NOMO-1 (cell line): ENCODE results near the gene PAXX.

Experiments used
- DNase-seq, 2 experiments: peaks; one replicate each; lab custom pipeline; 2025; ENCODE audit not compliant: unreplicated experiment in 2 of 2; lab: John Stamatoyannopoulos, UW

The PAXX gene

DNA sequence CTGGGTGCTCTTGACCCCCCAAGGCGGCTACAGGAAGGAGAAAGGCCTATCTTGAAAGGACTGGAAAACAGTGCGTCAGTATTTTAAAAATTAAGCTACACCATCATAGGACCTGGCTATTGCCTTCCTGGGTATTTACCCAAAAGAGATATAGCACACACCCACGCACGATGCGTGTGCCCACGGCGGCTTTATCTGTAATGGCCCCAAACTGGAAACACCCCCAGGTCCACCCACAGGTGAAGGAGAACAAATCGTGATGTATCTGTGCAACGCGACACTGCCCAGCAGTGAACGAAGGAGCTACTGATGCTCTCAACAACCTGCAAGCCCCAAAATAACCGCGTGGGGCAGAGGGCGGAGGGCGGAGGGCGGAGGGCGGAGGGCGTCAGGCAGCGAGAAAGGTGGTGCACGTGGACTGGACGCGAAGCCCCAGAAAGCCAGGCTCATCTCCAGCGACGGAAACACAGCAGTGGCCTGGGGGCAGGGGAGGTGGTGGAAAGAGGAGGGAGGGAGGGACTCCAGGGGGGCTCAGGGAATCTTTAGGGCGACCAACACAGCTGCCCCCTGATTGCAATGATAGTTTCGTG, 27.3 kb upstream of the PAXX start:
- no peak for DNase-seq

- DNase-seq: no peak
These were observed 26.3 kb upstream of the PAXX start for GRCh38 chr9:136965771-136966484.

- DNase-seq: no peak
These were observed 23.7 kb upstream of the PAXX start for GRCh38 chr9:136968333-136969127.

DNA sequence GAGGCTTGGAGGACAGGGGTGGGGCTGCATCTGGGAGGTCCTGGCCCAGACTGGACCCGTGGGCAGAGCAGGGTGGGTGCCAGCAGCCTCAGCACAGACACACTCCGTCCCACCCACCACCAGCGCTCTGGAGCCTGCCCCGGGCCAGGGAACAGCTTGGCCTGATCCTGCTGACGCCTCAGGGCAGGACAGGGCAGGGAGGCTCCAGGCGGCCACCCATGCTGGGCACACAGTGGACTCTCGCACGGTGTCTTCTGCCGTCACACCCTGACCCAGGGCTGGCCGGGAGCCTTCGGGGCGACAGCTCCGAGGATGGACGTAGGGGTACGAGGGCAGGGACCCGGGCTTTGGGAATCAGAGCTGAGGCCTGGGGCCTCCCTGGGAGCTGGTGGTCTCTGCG, 23.1 kb upstream of the PAXX start:
- DNase-seq: no peak

GRCh38 chr9:136969774-136970173, 22.4 kb upstream of the PAXX start:
- no peak for DNase-seq

DNA sequence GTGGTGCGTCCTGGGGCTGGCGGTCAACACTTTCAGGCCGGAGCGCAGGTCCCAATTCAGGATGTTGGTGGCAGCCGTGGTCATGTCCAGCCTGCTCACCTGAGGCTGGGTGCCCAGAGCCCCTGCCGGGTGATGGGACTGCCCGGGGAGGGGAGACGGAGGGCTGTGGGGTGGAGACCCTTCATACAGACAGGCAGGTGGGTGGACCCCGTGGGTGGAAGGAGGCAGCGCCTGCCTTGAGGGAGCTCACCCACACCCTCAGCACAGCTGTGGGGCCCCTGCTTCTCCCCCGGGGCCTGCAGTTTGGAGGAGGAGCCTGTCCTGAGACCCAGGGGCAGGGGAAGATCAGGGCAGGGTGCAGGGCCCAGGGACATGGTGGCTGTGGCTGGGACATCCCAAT, 21.9 kb upstream of the PAXX start:
- no peak for DNase-seq

- no peak for DNase-seq
These were observed 20.5 kb upstream of the PAXX start for GRCh38 chr9:136971746-136972145.

DNA sequence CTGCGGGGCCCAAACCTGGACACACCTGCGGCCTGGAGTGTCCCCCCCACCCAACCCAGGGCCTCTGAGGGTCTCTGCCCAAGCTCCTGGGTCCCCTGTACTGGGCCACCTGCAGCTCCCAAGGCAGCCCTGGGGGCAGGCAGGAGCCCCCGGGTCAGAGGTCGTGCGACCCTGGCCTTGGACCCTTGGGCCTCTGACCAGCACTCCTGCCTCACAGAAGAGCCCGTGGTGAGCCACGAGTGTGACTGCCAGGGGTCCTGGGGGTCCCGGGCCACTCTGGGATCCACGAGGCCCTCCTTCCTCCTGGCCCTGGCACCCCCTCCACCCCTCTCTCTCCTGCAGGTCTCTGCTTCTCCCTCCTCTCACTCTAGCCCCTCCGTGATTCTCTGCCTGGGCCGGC, 19.9 kb upstream of the PAXX start:
- DNase-seq: no peak

DNA sequence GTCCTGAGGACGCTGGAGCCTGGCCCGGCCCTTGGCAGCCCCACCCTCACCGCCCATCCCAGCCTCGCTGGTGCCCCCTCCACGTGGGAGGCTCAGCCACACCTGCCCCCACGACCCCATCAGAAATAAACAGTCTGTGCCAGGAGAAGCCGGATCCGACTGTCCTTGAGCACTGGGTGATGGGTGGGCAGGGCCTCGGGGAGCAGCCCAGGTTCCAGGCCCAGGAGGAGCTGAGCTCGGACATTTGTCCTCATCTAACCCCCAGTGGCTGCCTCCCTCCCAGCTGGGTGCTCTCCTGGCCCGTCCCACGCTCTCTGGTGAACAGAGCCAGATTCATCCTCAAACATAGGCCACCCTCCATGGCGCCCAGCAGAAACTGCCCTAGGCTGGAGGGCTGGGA, 19.5 kb upstream of the PAXX start:
- DNase-seq: no peak

GRCh38 chr9:136973618-136974617, 18.3 kb upstream of the PAXX start:
- no peak for DNase-seq

DNA sequence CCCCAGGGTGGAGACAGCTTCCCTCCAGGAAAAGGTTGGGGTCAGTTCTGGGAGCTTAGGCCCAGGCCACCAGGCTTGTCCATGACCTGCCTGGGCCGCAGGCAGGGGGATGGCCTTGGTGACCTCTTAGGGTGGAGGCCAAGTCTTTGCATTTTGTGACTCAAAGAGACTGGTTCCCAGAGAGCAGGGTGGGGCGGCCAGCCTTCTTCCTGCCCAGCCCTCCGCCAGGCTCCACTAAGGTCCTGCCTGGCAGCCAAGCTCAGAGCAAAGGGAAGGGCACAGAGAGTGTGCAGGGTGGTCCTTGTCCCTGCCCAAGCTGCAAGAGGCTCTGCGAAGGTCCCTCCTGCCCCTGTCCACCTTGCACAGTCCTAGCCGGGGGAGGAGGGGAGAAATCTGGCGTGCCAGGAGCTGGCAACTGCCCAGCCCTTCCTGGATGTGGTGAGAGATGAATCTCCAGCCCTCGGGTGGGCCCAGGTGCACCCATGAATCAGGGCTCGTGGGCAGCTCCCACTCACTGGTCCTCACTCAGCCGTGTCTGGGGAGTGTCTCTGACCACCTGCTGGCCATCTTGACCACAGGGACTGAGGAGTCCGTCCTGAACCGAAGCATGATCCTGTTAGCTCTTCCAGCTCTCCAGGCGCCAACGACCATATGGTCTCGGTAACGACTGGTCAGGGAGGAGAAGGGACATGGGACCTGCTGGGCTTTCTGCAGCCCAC, 17.2 kb upstream of the PAXX start:
- DNase-seq: no peak

- DNase-seq: no peak
These were observed 16.6 kb upstream of the PAXX start for GRCh38 chr9:136975644-136976043.

GRCh38 chr9:136977223-136977622, 15.0 kb upstream of the PAXX start, which contains the start of gene PTGDS:
Gene PTGDS, plus strand, starts transcription at chr9:136977504. Its CDS starts 75 bp downstream, at chr9:136977579.
- no peak for DNase-seq

DNA sequence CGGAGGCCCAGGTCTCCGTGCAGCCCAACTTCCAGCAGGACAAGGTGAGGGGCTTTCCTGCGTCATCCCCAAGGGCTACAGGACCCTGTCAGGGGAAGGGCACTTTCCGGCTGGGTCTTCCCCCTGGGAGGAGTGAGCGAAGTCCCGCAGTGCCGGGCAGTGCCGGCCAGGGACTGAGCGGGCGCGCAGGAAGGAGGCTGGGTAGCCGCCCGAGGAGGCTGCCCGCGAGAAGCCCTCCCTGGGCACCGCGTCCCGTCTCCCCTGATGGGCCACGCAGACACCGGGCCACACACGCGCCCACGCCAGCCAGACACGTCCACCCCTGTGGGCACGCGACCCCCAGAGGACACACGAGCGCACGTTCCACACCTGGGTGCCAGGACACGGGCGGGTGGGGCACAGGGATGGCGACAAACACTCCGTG, 14.6 kb upstream of the PAXX start:
- DNase-seq: no peak

DNA sequence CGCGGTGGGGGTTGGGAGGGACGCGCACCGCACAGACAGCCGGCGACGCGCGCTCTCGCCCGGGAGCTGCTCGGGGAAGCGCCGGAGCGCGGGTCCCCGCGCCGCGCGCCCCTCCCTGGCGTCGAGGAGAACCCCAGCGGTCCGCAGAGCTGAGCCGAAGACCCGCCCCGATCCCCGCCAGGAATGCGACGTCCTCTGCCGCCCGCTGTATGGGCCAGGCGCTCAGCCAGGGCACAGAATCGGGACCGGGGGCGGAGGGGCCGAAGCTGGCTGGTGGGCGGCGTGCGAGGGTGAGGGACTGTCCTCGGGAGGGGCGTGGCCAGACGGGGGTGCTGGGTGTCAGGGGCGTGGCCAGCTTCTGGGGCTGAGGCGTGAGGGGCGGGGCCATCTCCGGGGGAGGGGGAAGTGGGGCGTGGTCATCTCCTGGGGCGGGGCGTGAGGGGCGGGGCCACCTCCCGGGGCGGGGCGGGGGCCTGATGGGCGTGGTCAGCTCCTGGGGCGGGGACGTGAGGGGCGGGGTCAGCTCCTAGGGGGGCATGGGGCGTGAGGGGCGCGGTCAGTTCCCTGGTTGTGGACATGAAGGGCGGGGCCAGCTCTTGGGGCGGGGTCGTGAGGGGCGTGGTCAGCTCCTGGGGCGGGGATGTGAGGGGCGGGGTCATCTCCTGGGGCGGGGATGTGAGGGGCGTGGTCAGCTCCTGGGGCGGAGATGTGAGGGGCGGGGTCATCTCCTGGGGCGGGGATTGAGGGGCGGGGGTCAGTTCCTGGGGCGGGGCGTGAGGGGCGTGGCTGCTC, 14.0 kb upstream of the PAXX start:
- DNase-seq: peak; percentile 33 to 35

GRCh38 chr9:136978865-136979544, 13.2 kb upstream of the PAXX start:
- DNase-seq: no peak

- DNase-seq: no peak
These were observed 12.2 kb upstream of the PAXX start for GRCh38 chr9:136979769-136980587.
